HG02798 (cell line): ENCODE data around the gene TMEM131.

Source experiments
- ATAC-seq: cut with Tn5 transposase; IDR thresholded peaks from one replicate; pipeline ENCODE4 v1.9.1; 2021; ENCODE audit warnings: mild to moderate bottlenecking; ENCODE audit not compliant: unreplicated experiment, poor library complexity

Gene TMEM131

DNA sequence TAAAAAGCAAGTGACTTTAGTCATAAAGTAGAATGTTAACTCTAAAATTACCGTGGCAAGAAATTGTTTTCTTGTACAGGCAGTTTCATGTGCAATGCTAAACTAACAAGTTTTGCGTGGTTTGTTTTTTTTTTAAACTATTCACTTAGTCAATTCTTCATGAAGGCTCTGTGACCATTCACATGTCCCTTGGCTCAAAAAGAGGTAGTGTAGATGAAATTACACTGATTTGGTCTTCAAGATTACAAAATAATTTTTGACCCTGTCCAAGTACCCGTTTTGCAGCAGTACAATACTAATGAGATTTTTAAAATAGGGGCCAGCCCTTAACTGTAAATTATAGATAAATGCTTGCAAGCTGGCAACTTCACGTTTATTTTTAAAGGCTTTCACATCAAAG is 1.3 kb downstream of the TMEM131 start:
- no peak for ATAC-seq

DNA sequence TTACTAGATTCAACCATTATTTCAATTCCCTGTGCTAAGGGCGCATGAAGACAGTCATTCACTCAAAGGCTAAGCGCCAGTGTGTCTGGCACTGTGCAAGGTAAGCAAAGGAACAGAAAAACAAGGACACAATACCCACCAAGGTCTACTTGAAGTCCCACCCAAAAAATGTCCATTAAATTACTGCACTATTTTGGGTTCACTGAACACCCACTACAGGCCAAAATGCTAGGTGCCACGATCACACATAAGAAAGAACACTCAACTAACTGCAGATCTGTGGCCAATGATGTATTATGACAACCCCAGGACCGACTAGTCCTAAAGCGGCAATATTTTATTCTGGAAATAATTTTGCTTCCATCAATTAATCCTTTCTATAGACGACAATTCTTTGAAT is 1.8 kb downstream of the TMEM131 start:
- no peak for ATAC-seq

- ATAC-seq: no peak
These were observed 2.6 kb downstream of the TMEM131 start for GRCh38 chr2:97992836-97993825.

- no peak for ATAC-seq
These were observed 4.5 kb downstream of the TMEM131 start for GRCh38 chr2:97991081-97991856.

- ATAC-seq: no peak
These were observed 7.0 kb downstream of the TMEM131 start for GRCh38 chr2:97988722-97989121.

DNA sequence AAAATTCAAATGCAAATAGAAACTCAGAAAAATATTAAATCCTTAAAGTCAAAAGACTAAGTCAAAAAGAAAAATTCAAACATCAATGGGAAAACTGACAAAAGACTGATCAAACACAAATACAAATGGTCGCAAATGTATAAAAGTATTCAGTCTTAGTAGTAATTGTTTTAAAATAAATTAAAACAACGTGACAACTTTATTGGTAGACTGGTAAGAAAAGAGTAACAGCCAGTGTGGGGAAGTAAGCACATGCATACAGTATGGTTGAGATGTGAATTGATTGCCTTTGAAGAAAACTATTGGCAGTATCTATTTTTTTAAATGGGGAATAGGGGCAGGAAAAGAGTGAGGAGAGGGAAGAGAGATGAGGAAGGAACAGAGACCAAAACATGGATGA is 9.8 kb downstream of the TMEM131 start:
- ATAC-seq: no peak

- ATAC-seq: no peak
These were observed 12.1 kb downstream of the TMEM131 start for GRCh38 chr2:97983698-97984097.

GRCh38 chr2:97983134-97983533 is 12.6 kb downstream of the TMEM131 start:
- no peak for ATAC-seq

DNA sequence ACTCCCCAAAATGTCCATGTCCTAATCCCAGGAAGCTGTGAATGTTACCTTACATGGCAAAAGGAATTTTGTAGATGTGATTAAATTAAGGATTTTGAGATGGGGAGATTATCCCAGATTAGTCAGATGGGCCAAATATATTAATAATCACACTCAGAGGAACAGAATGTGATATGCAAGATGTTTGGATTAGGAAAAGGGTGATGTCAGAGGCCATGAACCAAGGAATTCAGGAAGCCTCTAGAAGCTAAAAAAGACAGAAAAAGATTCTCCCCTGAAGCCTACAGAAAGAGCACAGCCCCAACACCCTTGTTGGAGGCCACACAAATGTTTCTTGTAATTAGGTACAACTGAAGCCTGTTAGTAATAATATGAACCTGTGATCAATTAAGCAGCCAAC is 13.1 kb downstream of the TMEM131 start:
- no peak for ATAC-seq

DNA sequence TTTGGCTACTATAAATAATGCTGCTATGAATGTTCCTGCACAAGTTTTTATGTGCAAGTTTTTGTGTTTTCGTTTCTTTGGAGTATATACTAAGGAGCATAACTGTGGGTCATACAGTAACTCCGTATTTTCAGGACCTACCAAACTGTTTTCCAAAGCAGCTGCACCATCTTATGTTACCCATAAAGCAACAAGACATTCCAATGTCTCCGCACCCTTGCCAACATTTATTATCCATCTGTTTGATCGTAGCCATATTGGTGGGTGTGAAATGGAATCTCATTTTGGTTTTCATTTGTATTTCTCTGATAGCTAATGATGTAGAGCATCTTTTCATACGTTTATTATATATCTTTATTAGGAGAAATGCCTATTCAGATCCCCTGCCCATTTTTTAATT is 13.8 kb downstream of the TMEM131 start:
- ATAC-seq: no peak

GRCh38 chr2:97979904-97980303 is 15.8 kb downstream of the TMEM131 start:
- no peak for ATAC-seq

- no peak for ATAC-seq
These were observed 21.3 kb downstream of the TMEM131 start for GRCh38 chr2:97974471-97974870.

- ATAC-seq: no peak
These were observed 25.3 kb downstream of the TMEM131 start for GRCh38 chr2:97970293-97971060.

DNA sequence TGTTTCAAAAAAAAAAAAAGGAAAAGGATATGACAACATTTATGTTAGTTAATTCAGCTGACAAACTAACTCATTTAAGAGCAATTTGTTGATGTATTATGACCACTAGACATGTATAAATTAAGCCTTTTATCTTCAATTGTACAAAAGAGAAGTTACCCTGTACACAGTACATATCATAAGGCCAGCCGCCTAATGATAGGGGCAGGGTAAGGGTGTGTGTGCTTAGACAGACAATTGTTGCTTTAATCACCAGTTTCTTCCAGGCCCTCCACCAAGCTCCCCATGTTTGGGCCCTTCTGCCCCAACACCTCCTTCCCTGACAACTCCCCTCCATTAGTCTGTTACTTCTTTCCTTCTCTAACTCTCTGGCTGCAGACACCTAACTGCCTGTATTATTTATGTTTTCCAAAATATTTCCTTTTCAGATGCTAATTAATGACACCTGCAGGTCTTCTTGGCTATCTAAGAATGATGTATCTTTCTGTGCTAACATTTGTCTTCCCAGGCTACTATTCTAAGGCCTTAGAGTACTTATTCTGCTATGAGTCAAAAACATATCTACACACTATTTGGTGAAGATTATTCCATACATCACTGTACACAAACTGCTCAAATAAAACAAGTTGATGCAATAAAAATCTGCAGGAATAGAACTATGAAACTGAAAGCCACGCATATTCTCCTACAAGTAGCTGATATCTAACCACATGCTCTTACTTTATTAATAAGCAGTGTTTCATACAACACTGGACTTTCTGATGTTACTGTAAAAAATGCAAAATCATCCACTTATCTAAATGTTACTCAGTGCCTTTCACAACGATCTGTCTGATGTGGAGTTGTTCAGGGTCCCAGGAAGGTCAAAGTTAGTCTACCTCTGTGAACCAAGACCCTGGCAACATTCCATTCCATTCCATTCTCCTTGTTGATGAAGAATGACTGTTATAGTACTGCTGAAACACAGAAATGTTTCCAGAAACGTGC is 26.4 kb downstream of the TMEM131 start:
- no peak for ATAC-seq

DNA sequence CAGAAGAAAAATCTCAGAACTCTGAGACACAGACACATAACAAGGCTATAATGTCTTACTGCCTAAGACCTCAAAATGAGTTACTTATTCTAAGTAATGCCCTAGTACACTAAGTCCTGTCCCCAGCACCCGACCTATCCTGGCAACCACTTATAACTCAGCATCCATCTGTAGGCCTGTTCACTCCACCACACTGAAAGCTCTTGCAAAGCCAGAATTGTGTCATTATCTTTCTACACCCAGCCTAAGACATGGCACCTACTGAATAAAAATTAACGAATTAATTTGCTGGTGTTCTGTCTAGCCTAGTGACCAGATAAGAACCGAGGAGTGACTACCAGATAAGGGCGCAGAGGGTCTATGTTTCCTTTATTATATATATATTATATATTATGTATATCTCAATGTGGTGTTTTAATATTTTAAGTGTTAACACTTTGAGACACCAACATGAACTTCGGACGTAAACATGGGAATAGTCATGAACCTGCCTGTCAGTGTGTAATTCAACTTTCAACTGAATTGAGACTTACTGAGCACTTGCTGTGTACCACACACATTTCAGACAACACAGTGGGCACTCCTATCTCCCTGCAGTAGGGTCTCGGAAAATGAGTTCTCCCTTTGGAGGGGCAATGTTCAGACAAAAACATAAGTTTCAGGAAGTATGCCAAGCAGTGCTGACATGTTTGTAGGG is 27.7 kb downstream of the TMEM131 start:
- no peak for ATAC-seq

- ATAC-seq: peak; percentile 13
These were observed 28.5 kb downstream of the TMEM131 start for GRCh38 chr2:97967216-97967592.

GRCh38 chr2:97966545-97967215 is 29.1 kb downstream of the TMEM131 start:
- ATAC-seq: peak; percentile 51

- ATAC-seq: no peak
These were observed 30.6 kb downstream of the TMEM131 start for GRCh38 chr2:97965116-97965515.
